ENCODE measurements around the gene XKR8.

XKR8 gene

GRCh38 chr1:27957655-27958054 lies 2.1 kb upstream of the XKR8 start:
- DNase-seq = no peak

- no peak for DNase-seq
Measured at GRCh38 chr1:27958513-27958912, 1.3 kb upstream of the XKR8 start.

GRCh38 chr1:27960762-27961645 lies 1.2 kb downstream of the XKR8 start:
- DNase-seq = no peak

GRCh38 chr1:27961646-27962221 lies 2.0 kb downstream of the XKR8 start:
- no peak for DNase-seq

GRCh38 chr1:27963393-27963792 lies 3.6 kb downstream of the XKR8 start:
- DNase-seq = no peak

GRCh38 chr1:27966402-27967105 lies 6.8 kb downstream of the XKR8 start:
- no peak for DNase-seq

- DNase-seq = no peak
Measured at GRCh38 chr1:27967106-27967883, 7.5 kb downstream of the XKR8 start.

- DNase-seq = no peak
Measured at GRCh38 chr1:27967884-27968466, 8.2 kb downstream of the XKR8 start.

GRCh38 chr1:27968692-27969091 lies 8.9 kb downstream of the XKR8 start:
- DNase-seq = no peak

- no peak for DNase-seq
Measured at GRCh38 chr1:27970401-27970800, 10.6 kb downstream of the XKR8 start.

- DNase-seq = no peak
Measured at GRCh38 chr1:27971674-27972073, 11.9 kb downstream of the XKR8 start.

- DNase-seq = no peak
Measured at GRCh38 chr1:27972141-27972540, 12.4 kb downstream of the XKR8 start.

GRCh38 chr1:27973771-27974416 lies 14.1 kb downstream of the XKR8 start:
- no peak for DNase-seq

- DNase-seq = no peak
Measured at GRCh38 chr1:27974417-27974781, 14.6 kb downstream of the XKR8 start.

- DNase-seq = no peak
Measured at GRCh38 chr1:27979151-27979858, 19.5 kb downstream of the XKR8 start.

GRCh38 chr1:27979859-27980201 lies 20.1 kb downstream of the XKR8 start:
- no peak for DNase-seq

GRCh38 chr1:27980216-27980845 lies 20.6 kb downstream of the XKR8 start:
- DNase-seq = no peak

GRCh38 chr1:27981145-27981544 lies 21.4 kb downstream of the XKR8 start:
- DNase-seq = no peak

- no peak for DNase-seq
Measured at GRCh38 chr1:27990920-27991537, 31.3 kb downstream of the XKR8 start.

GRCh38 chr1:27992276-27992675 lies 32.5 kb downstream of the XKR8 start:
- peak in 1 of 2 donors; percentile 30 for DNase-seq

- no peak for DNase-seq
Measured at GRCh38 chr1:27993241-27993640, 33.5 kb downstream of the XKR8 start.

Measured in stimulated activated CD4-positive, alpha-beta T cell treated with anti-CD3 and anti-CD28 coated beads, Interleukin-2, amount 100 ng/mL, for 48 hours (primary cell).